GM18907 (cell line): ENCODE results near the gene C1D.
A peak's percentile ranks its signal among the peaks of the same experiment; 100 is the strongest.

Source experiments
- ATAC-seq: cut with Tn5 transposase; IDR thresholded peaks from one replicate; pipeline ENCODE4 v1.9.1; 2021; ENCODE audit warnings: mild to moderate bottlenecking, moderate library complexity; ENCODE audit not compliant: unreplicated experiment

C1D gene

GRCh38 chr2:68059784-68060525 lies 2.8 kb downstream of the C1D start:
- ATAC-seq = no peak

GRCh38 chr2:68057658-68058396 lies 5.0 kb downstream of the C1D start:
- ATAC-seq = no peak

GRCh38 chr2:68052717-68053422 lies 9.9 kb downstream of the C1D start:
- no peak for ATAC-seq

GRCh38 chr2:68050353-68050752 lies 12.5 kb downstream of the C1D start:
- ATAC-seq = no peak

- no peak for ATAC-seq
Observed at GRCh38 chr2:68046642-68047240, 16.1 kb downstream of the C1D start.

- ATAC-seq = no peak
Observed at GRCh38 chr2:68046224-68046623, 16.6 kb downstream of the C1D start.

- no peak for ATAC-seq
Observed at GRCh38 chr2:68045342-68045741, 17.5 kb downstream of the C1D start.

- ATAC-seq = no peak
Observed at GRCh38 chr2:68044099-68044498, 18.7 kb downstream of the C1D start.

GRCh38 chr2:68043695-68044094 lies 19.1 kb downstream of the C1D start:
- ATAC-seq = no peak

GRCh38 chr2:68043032-68043431 lies 19.8 kb downstream of the C1D start:
- no peak for ATAC-seq

- no peak for ATAC-seq
Observed at GRCh38 chr2:68041704-68042245, 21.0 kb downstream of the C1D start.

GRCh38 chr2:68040078-68040477 lies 22.7 kb downstream of the C1D start:
- no peak for ATAC-seq

GRCh38 chr2:68039317-68039716 lies 23.5 kb downstream of the C1D start:
- no peak for ATAC-seq

- no peak for ATAC-seq
Observed at GRCh38 chr2:68032702-68033101, 30.1 kb downstream of the C1D start.

GRCh38 chr2:68031542-68032160 lies 31.2 kb downstream of the C1D start:
- ATAC-seq = peak; percentile 73

- ATAC-seq = no peak
Observed at GRCh38 chr2:68031043-68031442, 31.8 kb downstream of the C1D start.

- no peak for ATAC-seq
Observed at GRCh38 chr2:68030529-68030928, 32.3 kb downstream of the C1D start.

- no peak for ATAC-seq
Observed at GRCh38 chr2:68027959-68028358, 34.8 kb downstream of the C1D start.

- ATAC-seq = no peak
Observed at GRCh38 chr2:68024450-68024849, 38.4 kb downstream of the C1D start.

GRCh38 chr2:68023904-68024303 lies 38.9 kb downstream of the C1D start:
- no peak for ATAC-seq

- ATAC-seq = no peak
Observed at GRCh38 chr2:68018727-68019126, 44.1 kb downstream of the C1D start.
